Spleen (tissue), 7 donors: ENCODE results near the gene FSTL4.

ENCODE experiments used
- CTCF ChIP-seq, 11 experiments: fragments of 200-600 bp in 7 of 11; fragments of 450-650 bp in 4 of 11; sonication (generic) in 4 of 11; IDR thresholded peaks in 8 of 11; conservative IDR thresholded peaks in 3 of 11; 1 replicate in 7 of 11; 2 replicates in 4 of 11; pipeline versions ENCODE4 v1.4.0 to v1.8.0; 2016 to 2021; ENCODE audit warnings: antibody characterized with exemption in 11 of 11, inconsistent platforms in 4 of 11, mild to moderate bottlenecking in 1 of 11
- POLR2AphosphoS5 ChIP-seq, 3 donors: sonication (generic); formaldehyde crosslinking; IDR thresholded peaks; one replicate each; pipeline ENCODE4 v1.5.1; 2017; ENCODE audit warnings: antibody characterized with exemption in 3 of 3
- donor health status: DM: no; HTN: no; CAD: no; lungs with moderate emphysema.
- donor health status: DM: no; HTN: no; CAD: no.
- donor health status: DM: no; HTN: no; CAD: no.

- no peak for TF ChIP-seq CTCF (IDR thresholded peaks at IDR 0.05 in 8 of 11, conservative IDR thresholded peaks at IDR 0.05 in 3 of 11)
- no peak for TF ChIP-seq POLR2AphosphoS5 (IDR thresholded peaks at IDR 0.05)
Observed at GRCh38 chr5:133277744-133278143, 334.6 kb downstream of the FSTL4 start.
